Measurements from ENCODE around the gene HCRTR1. TPM values are rescaled to one million over a fixed set of nuclear protein-coding genes. Genes with fewer than 3 reads are reported as not detected.
A peak's percentile ranks its signal among the peaks of the same experiment; 100 is the strongest.
"Not testable (repeated sequence)": the region's sequence is repeated elsewhere in the genome, so short reads cannot be mapped to it uniquely, and the experiment has no call there.

Gene HCRTR1
- total RNA-seq, 3 donors from 2014 or later: not detected

DNA sequence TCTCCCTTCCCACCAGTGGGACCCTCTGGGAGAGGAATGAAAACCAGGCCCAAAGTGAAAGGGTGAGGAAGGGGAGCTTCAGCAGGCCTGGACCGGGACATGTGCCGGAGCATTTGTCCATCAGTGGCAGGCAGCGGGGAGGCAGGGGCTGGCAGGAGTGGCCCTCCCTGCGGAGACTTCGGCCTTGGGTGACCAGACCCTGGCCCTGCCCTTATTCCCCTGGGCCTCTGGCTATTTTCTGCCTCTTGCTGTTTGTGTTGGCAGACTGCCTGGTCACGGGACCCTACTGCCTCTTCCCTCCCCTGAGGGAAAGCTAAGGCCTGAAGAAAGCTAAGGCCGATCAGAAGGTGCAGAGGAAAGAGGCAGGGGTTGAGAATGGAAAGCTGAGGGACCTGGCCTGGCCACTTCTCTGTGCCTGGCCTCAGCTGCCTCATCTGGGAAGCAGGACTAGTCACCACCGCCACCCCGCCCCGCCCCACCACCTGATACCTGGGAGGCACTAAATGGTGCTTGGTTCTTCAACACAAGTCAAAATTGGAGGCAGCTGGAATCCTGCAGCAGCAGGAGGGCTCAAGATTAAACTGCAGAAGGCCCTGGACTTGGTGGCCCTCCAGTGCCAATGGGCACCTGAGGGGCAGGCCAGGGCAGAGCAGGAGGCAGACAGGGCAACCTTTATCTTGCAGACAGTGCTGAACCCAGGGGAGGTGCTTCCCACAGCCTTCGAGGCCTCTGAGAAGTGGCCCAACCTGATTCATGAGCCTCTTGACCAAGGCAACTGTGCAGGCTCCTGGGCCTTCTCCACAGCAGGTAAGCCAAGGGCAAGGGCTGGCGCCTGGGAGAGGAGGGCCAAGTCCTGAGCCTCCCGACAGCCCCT lies 33.3 kb upstream of the HCRTR1 start:
- peak; percentile 2 for ATAC-seq
- H3K4me1 ChIP-seq (ENCODE audit: low read depth): peaks cover 55% of the 10 kb centered on the region
- DNase-seq: peak in 2 of 3 donors; percentile 68 to 72

GRCh38 chr1:31584869-31585735 lies 32.4 kb upstream of the HCRTR1 start:
- intact Hi-C loops (cut with DNase I, micrococcal nuclease): no loop called here
- TF ChIP-seq, protein P1, sequence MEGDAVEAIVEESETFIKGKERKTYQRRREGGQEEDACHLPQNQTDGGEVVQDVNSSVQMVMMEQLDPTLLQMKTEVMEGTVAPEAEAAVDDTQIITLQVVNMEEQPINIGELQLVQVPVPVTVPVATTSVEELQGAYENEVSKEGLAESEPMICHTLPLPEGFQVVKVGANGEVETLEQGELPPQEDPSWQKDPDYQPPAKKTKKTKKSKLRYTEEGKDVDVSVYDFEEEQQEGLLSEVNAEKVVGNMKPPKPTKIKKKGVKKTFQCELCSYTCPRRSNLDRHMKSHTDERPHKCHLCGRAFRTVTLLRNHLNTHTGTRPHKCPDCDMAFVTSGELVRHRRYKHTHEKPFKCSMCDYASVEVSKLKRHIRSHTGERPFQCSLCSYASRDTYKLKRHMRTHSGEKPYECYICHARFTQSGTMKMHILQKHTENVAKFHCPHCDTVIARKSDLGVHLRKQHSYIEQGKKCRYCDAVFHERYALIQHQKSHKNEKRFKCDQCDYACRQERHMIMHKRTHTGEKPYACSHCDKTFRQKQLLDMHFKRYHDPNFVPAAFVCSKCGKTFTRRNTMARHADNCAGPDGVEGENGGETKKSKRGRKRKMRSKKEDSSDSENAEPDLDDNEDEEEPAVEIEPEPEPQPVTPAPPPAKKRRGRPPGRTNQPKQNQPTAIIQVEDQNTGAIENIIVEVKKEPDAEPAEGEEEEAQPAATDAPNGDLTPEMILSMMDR (IDR thresholded peaks at IDR 0.05): no peak
- Histone ChIP-seq H3K4me1 (ENCODE audit: low read depth) (peaks cover 60% of the 10 kb centered on the region), H3K4me3 (no peak overlapping the region), H3K9me3 (no peaks in the 10 kb centered on the region), H3K36me3 (ENCODE audit: low read depth) (no peaks in the 10 kb centered on the region)
- DNase-seq (no peak), ATAC-seq (no peak)

More for the DNA sequence above, 33.3 kb upstream of the HCRTR1 start:
- TF ChIP-seq, protein P1 (IDR thresholded peaks at IDR 0.05): no peak
- Histone ChIP-seq H3K9me3 (no peaks in the 10 kb centered on the region), H3K4me3 (no peak overlapping the region), H3K36me3 (ENCODE audit: low read depth) (no peaks in the 10 kb centered on the region)
- intact Hi-C loops (cut with DNase I, micrococcal nuclease): no loop called here

DNA sequence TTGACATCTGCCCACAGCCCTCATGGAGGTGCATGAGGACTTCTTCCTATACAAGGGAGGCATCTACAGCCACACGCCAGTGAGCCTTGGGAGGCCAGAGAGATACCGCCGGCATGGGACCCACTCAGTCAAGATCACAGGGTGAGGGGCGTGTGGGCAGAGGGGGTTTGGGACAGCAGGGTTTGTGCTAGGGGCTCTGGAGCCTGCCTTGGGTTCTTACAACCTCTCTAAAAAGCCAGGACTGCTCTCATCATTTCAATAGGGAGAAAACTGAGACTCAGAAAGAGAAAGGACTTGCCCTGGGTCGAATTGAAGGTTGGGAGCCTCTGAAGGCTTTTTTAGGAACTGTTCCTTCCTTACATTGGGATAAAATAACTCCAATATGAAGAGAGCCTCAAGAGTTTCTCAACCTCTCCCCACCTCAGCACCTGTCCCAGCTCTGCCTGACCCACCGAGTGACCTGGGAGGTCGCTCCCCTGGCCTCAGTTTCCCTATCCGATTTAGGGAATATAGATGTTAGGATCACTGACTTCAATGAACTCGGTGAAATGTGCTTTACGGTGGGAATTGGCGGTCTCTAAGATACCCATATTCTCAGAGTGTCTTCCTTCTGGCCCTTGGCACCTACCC lies 31.6 kb upstream of the HCRTR1 start:
- intact Hi-C loops (cut with DNase I, micrococcal nuclease): no loop called here
- Histone ChIP-seq H3K9me3 (no peaks in the 10 kb centered on the region), H3K4me3 (no peak overlapping the region), H3K4me1 (ENCODE audit: low read depth) (peaks cover 54% of the 10 kb centered on the region), H3K36me3 (ENCODE audit: low read depth) (no peaks in the 10 kb centered on the region)
- TF ChIP-seq, protein P1 (IDR thresholded peaks at IDR 0.05): no peak
- DNase-seq (no peak), ATAC-seq (no peak)

- TF ChIP-seq, protein P1 (IDR thresholded peaks at IDR 0.05): no peak
- DNase-seq: no peak
- Histone ChIP-seq H3K4me3 (no peak overlapping the region), H3K4me1 (ENCODE audit: low read depth) (peaks cover 46% of the 10 kb centered on the region), H3K9me3 (no peaks in the 10 kb centered on the region), H3K36me3 (ENCODE audit: low read depth) (no peaks in the 10 kb centered on the region)
- no peak for ATAC-seq
- intact Hi-C loops (cut with DNase I, micrococcal nuclease): no loop called here
These were observed 30.8 kb upstream of the HCRTR1 start for GRCh38 chr1:31586376-31587327.

- DNase-seq; H3K36me3 ChIP-seq (ENCODE audit: low read depth); H3K4me3 ChIP-seq; H3K9me3 ChIP-seq; ATAC-seq; intact Hi-C loops (cut with DNase I, micrococcal nuclease): not testable (repeated sequence)
- H3K4me1 ChIP-seq (ENCODE audit: low read depth): peaks cover 40% of the 10 kb centered on the region
These were observed 30.2 kb upstream of the HCRTR1 start for GRCh38 chr1:31587328-31587699.
